DMS53 treated with DMSO at 0.1 percent for 48 hours (cell line): ENCODE results near the gene TMC6.
"Not testable (repeated sequence)": the region's sequence is repeated elsewhere in the genome, so short reads cannot be mapped to it uniquely, and the experiment has no call there.

Experiments used
- DNase-seq: peaks from one replicate; lab custom pipeline; 2025; ENCODE audit not compliant: unreplicated experiment; lab: John Stamatoyannopoulos, UW

Gene TMC6

GRCh38 chr17:78124081-78124835 is 4.3 kb downstream of the TMC6 start:
- DNase-seq = no peak

DNA sequence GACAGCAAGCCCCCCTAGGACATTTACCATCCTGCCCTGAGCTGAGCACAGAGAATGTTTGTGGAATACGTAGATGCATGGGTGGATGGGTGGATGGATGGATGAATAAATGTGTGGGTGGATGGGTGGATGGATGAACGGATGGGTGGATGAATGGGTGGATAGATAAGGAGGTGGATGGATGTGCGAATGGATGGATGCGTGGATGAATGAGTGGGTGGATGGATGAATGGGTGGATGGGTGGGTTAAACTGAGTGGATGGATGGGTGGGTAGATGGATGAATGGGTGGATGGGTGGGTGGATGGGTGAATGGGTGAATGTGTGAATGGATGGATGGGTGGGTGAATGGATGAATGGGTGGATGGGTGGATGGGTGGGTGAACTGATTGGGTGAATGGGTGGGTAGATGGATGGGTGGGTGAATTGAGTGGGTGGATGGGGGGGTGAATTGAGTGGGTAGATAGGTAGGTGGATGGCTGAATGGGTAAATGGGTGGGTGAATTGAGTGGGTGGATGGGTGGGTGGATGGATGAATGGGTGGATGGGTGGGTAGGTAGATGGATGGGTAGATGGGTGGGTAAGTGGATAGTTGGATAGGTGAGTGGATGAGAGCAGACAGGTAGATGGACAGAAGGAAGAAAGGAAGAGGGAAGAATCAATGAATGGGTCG is 5.2 kb downstream of the TMC6 start:
- DNase-seq = no peak

- DNase-seq = no peak
Measured at GRCh38 chr17:78122931-78123249, 5.7 kb downstream of the TMC6 start.

GRCh38 chr17:78122216-78122930 is 6.2 kb downstream of the TMC6 start:
- no peak for DNase-seq

DNA sequence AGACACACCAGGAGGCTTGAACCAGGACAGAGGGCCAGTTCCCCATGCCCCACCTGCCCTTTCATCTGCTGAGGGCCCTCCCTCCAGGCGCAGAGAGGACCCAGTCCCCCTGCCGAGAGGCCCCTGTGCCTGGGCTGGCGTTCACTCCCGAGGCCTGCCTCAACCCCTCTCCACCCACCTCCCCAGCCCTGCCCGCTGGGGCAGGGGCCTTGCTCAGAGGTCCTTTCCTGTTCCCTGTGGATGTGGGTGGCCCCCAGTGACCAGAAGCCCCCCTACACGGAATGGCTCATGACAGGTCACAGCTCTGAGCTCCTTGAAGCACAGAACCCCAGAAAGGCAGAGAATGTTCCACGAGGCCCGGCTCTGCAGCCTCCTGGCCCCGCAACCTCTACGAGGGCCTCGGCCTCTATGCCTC is 6.7 kb downstream of the TMC6 start:
- no peak for DNase-seq

DNA sequence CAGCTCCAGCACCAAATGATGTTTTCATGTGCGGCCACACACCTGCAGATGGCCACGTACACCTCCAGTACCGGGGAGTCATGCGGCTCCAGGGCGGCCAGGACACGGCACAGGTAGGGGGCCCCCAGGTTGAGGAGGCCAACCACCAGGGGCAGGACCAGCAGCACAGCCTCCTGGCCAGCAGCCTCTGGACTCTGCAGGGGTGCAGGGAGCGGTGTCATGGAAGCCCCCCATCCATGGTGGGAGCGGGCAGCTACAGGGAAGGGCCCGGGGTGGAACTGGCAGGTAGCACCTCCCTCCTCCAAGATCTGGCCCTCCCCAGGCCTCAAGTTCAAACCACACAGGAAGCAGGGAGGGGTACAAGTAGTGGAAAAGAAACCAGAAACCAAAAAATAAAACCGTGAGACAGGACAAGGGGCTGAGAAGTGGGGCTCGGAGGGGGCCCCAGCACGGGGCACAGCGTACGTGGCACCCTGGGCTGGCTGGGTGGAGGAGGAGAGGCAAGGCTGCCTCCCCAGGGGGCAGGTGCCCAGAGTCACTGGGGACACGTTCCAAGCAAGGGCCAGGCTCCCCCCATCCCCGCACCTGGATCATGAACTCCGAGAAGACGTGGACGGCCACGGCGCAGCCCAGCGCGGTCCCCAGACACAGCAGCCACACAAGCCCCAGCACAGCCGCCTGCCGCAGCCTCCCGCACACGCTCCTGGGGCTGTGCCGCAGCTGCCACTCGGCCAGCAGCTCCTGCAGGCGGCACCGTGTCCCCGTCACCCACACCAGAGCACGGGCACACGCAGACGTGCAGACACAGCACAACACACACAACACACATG is 7.4 kb downstream of the TMC6 start:
- no peak for DNase-seq

GRCh38 chr17:78120537-78120936 is 8.0 kb downstream of the TMC6 start:
- DNase-seq = no peak

GRCh38 chr17:78118801-78119241 is 9.7 kb downstream of the TMC6 start:
- DNase-seq = no peak

- peak; percentile 75 for DNase-seq
Measured at GRCh38 chr17:78117027-78117981, 11.3 kb downstream of the TMC6 start.

DNA sequence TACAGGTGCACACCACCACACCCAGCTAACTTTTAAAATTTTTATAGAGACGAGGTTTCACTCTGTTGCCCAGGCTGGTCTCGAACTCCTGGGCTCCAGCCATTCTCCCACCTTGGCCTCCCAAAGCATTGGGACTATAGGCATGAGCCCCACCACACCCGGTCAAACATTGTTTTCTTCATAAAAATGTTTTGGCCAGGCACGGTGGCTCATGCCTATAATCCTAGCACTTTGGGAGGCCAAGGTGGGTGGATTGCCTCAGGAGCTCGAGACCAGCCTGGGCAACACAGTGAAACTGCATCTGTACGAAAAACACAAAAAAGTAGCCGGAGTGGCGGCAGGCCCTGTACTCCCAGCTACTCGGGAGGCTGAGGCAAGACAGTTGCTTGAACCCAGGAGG is 12.1 kb downstream of the TMC6 start:
- no peak for DNase-seq

GRCh38 chr17:78115803-78116202 is 12.8 kb downstream of the TMC6 start:
- DNase-seq = not testable (repeated sequence)

- no peak for DNase-seq
Measured at GRCh38 chr17:78114831-78115723, 13.5 kb downstream of the TMC6 start.

- no peak for DNase-seq
Measured at GRCh38 chr17:78113804-78114785, 14.5 kb downstream of the TMC6 start.

DNA sequence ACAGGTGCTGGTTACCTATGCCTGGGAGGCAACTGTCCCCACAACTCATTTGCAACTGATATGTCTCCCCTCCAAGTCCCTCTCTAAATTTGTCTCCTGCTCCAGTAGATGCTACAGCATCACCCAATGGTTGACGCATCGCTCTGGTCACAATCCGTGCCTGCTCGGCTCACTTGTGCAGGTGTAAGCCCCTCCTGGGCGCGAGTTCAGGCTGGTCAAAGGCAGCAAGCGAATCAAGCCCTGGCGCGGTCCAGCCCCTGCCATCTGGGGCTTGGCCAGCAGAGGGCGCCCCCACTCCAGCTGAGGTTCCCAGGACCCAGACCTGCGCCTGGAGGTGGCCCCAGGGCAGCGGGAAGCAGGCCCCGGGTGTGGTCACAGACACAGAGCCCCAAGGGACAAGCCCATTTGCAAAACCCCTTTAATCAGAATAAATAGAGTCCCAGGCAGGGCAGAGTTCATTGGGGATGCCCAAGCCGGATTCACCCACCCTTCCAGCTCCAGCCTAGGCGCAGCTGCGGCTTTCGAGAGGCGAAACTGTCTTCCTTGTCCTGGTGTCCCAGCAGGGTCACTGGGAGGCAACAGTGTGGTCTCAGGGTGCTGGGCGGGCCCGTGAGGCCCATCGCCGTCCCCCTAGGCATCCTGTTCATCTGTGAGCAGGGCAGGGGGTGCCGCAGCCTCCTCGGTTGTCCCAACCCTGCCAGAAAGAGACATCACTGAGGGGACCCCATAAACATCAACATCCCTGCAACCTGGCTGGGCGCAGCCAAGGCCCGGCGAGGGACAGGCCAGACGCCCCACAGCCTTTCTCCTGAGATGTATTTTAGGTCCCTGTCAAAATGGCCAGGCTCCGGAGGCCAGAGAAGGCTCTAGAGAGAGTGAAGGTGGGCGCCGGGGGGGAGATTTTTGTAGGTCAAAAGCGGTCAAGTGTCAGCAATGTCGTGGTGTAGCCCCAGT is 15.8 kb downstream of the TMC6 start:
- peak; percentile 35 for DNase-seq

GRCh38 chr17:78111727-78112517 is 16.6 kb downstream of the TMC6 start:
- no peak for DNase-seq
